Measurements from ENCODE around the gene MACROD2.

The MACROD2 gene

DNA sequence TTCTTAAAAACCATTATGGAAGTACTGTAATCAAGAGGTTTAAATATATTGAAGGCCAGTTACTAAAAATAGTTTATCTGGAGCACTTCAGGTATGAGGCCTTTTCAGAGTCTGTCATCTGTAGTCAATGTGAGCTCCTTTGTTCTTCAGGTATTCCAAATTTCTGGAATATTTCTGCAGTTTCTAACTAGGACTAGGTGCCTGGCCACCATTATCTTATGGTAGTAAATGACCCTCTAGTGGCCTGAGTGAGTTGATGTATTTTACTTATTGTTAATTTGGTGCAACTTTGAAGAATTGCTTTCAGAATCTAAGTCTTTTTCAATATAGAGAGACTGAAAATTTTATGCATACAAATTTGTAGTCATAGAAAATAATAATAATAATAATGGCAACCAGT, 437.3 kb downstream of the MACROD2 start:
- DNase-seq (ENCODE audit: low read depth) = no peak
- TF ChIP-seq, protein P1, sequence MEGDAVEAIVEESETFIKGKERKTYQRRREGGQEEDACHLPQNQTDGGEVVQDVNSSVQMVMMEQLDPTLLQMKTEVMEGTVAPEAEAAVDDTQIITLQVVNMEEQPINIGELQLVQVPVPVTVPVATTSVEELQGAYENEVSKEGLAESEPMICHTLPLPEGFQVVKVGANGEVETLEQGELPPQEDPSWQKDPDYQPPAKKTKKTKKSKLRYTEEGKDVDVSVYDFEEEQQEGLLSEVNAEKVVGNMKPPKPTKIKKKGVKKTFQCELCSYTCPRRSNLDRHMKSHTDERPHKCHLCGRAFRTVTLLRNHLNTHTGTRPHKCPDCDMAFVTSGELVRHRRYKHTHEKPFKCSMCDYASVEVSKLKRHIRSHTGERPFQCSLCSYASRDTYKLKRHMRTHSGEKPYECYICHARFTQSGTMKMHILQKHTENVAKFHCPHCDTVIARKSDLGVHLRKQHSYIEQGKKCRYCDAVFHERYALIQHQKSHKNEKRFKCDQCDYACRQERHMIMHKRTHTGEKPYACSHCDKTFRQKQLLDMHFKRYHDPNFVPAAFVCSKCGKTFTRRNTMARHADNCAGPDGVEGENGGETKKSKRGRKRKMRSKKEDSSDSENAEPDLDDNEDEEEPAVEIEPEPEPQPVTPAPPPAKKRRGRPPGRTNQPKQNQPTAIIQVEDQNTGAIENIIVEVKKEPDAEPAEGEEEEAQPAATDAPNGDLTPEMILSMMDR (conservative IDR thresholded peaks at IDR 0.05; ENCODE audit: low read depth, low read length) = no peak

DNA sequence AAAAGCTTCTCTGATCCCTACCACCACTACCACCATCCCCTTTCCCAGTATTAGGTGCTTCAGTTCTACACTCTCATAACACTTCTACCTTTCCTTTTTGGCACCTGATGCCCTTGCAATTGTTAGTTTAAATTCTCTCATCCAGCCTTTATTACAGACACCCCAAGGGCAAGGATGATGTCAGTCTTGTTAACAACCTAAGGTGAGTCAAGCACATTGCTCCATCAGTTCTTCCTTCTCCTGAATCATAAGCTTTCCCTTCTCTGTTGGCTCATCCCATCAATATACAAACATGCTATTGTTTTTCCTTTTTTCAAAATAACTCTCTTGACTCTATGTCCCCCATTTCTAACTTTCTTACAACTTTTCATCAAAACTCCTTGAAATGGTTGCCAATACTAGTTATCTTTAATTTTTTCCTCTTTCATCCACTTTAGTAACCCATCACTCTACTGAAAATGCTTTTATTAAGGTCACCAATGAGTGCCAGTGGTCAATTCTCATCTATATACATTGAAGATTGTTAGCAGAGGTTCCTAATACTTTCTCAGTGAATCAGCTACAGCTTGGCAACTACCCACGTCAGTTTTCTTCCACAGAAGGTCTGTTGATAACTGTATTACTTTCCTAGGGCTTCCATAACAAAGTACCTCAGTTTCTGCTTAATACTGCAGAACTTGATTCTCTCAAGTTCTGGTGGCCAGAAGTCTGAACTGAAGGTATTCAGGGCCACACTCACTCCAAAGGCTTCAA, 439.2 kb downstream of the MACROD2 start:
- H3K4me3 ChIP-seq (ENCODE audit: low read length) = no peak overlapping the region
- TF ChIP-seq, protein P1 (conservative IDR thresholded peaks at IDR 0.05; ENCODE audit: low read depth, low read length) = no peak
- DNase-seq (ENCODE audit: low read depth) = no peak

More for the DNA sequence above, 437.3 kb downstream of the MACROD2 start:
- H3K4me3 ChIP-seq (ENCODE audit: low read length) = no peak overlapping the region

DNA sequence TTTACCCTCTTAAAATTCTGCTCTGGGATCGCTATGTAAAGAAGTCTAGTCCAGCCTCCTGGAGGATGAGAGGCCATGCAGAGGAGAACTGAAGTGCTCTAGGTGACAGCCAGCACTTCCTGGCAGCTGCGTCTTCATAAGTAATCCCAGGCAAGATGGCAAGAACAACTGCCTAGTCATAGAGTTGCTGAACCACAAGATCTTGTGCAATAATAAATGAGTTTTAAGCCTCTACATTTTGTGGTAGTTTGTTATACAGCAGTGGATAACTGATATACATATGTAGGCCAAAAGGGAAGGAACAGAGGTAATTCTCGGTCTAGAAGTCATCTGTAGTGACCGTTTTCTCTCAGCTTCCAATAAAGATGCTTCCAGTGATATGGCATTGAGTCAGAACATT, 445.9 kb downstream of the MACROD2 start:
- no peak overlapping the region for H3K4me3 ChIP-seq (ENCODE audit: low read length)
- DNase-seq (ENCODE audit: low read depth) = no peak
- TF ChIP-seq, protein P1 (conservative IDR thresholded peaks at IDR 0.05; ENCODE audit: low read depth, low read length) = no peak

DNA sequence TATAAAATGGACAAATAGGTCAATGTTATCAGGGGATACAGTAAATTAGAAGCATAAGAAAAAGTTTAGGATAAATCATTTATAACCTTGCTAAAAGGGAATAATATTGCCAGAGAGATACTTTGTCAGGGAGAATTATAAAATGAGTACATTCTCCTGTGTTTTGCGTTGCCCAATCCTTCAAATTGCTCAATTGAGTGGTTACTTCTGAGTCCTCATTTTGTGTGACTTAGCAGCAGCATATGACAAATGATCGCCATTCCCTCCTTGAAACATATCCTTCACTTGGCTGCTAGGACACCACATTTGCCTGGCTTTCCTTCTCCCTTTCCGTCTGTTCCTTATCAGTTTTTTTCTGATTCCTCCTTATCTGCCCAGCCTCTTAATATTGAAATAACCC, 448.8 kb downstream of the MACROD2 start:
- no peak overlapping the region for H3K4me3 ChIP-seq (ENCODE audit: low read length)
- TF ChIP-seq, protein P1 (conservative IDR thresholded peaks at IDR 0.05; ENCODE audit: low read depth, low read length) = no peak
- DNase-seq (ENCODE audit: low read depth) = no peak

DNA sequence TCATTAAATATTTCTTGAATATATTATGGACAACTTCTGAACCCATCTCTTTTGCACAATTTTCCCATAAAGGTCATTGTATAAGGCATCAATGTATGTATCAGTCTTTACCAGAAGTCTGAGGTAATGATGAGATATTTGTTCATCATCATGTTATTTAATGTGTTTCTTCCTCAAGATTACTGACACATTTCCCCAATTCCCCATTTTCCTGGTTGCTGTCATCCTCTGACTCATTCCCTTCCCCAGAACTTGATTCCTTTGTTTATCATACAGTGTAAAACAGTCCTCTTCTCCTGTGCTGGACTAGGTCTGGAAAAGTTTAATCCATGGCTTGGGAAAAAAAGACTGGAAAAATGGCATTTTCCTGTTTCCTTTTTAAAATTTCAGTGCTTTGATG, 450.0 kb downstream of the MACROD2 start:
- no peak for DNase-seq (ENCODE audit: low read depth)
- TF ChIP-seq, protein P1 (conservative IDR thresholded peaks at IDR 0.05; ENCODE audit: low read depth, low read length) = no peak
- no peak overlapping the region for H3K4me3 ChIP-seq (ENCODE audit: low read length)

DNA sequence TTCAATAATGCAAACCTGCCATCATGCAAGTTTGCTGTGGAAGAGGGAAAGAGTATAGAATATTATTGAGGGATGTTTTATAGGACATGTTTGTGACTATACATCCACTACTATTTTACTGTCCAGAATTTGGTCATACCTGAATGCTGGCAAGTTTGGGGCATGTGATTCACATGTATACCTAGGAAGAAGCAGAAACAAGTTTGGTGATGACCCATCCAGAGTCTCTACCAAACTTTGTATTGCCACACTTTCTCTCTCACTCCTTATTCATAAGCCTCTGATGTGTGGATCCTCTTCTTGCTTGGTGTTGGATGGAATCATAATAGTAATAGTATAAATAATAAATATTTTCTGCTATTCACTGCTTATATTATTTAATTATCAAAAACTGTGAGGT, 450.6 kb downstream of the MACROD2 start:
- H3K4me3 ChIP-seq (ENCODE audit: low read length) = no peak overlapping the region
- TF ChIP-seq, protein P1 (conservative IDR thresholded peaks at IDR 0.05; ENCODE audit: low read depth, low read length) = no peak
- no peak for DNase-seq (ENCODE audit: low read depth)

DNA sequence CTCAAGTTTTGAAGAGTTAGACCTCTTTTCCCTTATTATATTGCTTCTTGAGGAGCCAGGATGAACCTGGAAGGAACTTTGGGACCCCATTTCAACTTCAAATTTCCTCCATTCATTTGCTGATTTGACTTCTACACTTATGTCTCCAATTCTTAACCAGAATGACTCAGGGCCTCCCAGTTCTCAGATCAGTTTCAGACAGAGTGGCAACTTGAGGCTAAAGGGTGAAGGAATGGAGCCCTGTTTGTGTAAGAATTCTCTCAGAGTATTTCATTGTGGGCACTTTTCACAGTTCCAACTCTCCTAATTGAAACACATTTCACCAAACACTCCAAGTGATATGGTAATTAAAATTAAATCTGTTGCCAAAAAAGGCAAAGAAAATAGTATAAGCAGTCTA, 451.1 kb downstream of the MACROD2 start:
- TF ChIP-seq, protein P1 (conservative IDR thresholded peaks at IDR 0.05; ENCODE audit: low read depth, low read length) = no peak
- no peak for DNase-seq (ENCODE audit: low read depth)

More for the DNA sequence above, 451.1 kb downstream of the MACROD2 start:
- no peak overlapping the region for H3K4me3 ChIP-seq (ENCODE audit: low read length)

All from retinal pigment epithelial cell (primary cell).